Pulmonary artery endothelial cell (primary cell): ENCODE data around the gene KCNIP4. TPM values are rescaled to one million over a fixed set of nuclear protein-coding genes. Genes with fewer than 3 reads are reported as not detected.

Experiments
- DNase-seq: peaks from one replicate; pipeline ENCODE4 v3.0.0-alpha.2; 2011; ENCODE audit warnings: low read depth, low spot score
- total RNA-seq: library from RNA; depleted of rRNA; stranded (reverse); fragments of >200 nt; gene quantifications from 2 replicates; pipeline ENCODE4 v1.2.3, GENCODE V29; 2014

Gene KCNIP4
- total RNA-seq, 1 donor from 2014 or later: not detected

DNA sequence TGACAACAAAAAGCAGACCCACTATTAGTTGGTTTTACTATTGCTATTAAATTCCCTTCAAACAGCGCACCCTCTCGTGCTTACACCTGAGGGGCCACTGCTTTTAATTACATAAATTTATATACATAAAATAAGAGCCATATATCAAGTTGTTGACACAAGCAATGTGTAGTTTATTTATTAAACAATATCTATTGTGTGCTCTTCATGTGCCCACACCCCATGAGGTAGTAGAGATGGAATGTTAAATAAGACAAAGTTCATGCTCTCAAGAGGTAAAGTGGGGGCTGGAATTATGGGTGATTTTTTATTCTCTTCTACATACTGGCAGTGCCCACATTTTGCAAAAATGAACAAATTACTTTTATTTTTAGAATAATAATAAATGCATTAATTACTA, 47.3 kb downstream of the KCNIP4 start:
- no peak for DNase-seq

GRCh38 chr4:21900211-21900610, 48.4 kb downstream of the KCNIP4 start:
- no peak for DNase-seq

DNA sequence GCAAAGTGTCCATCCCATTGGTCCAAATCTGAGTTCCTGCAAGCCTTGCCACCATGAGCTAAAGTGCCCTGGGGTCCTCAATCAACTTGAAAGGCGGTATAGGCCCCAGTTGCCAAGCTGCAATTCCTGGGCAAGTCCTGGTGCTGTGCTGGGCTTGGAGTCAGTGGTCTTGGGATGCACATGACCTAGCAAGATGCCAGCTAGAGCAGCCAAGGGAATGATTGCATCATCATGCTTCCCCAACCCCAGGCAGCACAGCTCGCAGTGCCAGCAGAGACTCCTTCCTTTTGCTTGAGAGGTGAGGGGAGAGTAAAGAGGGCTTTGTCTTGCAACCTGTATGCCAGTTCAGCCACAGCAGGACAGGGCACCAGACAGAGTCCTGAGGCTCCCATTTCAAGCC, 50.5 kb downstream of the KCNIP4 start:
- no peak for DNase-seq

- DNase-seq: no peak
Measured at GRCh38 chr4:21896767-21897166, 51.8 kb downstream of the KCNIP4 start.

DNA sequence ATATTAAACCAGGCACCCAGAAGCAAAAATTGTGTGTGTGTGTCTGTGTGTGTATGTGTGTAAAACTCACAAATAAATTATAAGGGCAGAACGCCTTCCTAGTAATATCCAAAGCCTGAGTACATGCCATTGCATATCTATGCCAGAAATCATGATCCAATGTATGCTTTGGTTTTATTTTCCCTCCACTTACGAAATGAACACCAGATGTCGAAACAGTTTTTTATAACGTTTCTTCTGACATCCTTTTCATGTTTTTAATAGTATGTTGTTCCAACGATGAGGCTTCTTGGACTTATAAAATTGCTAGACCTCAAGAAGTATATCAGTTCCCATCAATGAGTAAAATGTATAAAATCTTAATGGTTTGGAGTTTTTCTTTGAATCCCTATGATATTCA, 55.4 kb downstream of the KCNIP4 start:
- no peak for DNase-seq

- no peak for DNase-seq
Measured at GRCh38 chr4:21890231-21890630, 58.3 kb downstream of the KCNIP4 start.

- no peak for DNase-seq
Measured at GRCh38 chr4:21888195-21888976, 60.2 kb downstream of the KCNIP4 start.

- no peak for DNase-seq
Measured at GRCh38 chr4:21887481-21887880, 61.1 kb downstream of the KCNIP4 start.

- DNase-seq: no peak
Measured at GRCh38 chr4:21885770-21886169, 62.8 kb downstream of the KCNIP4 start.

- no peak for DNase-seq
Measured at GRCh38 chr4:21885241-21885640, 63.3 kb downstream of the KCNIP4 start.

GRCh38 chr4:21884615-21885014, 64.0 kb downstream of the KCNIP4 start:
- DNase-seq: no peak

DNA sequence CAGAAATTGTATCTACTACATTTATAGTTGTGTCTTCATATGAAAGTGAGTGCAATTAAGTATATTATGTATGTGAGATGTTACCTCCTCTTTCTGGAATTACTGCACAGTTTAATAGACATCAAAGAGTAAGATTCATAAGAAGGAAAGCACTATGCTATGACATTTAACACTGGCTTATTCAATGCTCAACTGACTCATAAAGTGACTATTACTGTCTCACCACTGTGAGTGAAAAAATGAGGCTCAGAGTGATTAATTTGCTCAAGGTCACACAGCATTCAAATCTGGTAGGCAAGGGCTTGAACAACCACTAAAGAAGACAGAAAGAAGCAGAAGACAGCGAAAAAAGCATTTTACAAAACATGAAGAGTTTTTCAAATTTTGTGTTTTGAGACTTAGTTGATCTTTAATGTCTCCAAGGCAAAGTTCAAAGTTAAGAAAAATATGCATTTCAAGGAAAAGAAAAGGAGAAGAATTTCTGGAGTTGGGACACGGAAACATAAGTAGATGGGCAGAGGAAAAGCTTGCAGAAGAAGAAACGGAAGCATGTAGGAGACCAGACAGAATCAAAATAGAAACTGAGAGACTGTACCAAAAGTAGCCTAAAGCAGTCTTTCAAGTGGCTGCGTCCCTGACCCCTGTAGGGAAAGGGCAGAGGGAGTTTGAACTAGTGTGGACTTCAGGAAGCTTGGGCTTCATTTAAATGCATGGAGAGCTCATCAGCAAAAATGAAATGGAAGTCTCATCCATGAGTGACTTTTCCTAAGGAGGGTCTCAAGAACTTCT, 66.3 kb downstream of the KCNIP4 start:
- no peak for DNase-seq

- DNase-seq: no peak
Measured at GRCh38 chr4:21879187-21879586, 69.4 kb downstream of the KCNIP4 start.

DNA sequence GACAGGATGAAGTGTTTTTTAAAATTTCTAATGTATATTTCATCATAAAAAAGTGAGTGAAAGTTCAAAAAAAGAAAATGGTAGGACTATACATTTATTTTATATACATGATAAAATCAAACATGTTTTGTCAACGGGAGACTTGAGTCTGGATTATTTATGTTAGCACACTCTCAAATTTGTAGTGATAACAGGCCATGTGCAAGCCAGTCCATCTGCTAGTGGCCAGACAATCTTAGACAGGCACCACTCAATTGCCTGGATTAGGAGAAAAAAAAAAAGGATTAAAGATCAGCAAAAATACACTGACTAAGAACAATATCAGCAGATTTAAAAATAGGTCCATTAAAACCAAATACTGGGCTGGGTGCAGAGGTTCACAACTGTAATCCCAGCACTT, 71.9 kb downstream of the KCNIP4 start:
- no peak for DNase-seq

DNA sequence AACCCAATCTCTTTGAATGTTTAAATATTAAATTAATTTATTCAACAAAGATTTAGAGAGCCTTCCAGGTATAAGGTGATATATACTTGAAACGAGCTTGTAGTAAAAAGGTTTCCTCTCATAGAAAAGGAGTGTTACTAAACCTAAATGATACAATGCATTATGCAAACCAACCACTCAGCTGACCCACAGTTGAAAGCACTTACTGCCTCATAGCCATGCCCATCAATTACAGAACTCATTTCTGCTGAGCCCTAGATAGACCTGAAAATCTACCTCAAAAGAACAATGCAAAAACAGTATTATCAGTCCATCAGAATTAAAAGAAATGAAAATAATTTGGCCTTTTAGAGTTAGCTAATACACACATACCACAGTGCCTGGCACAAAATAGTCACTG, 75.4 kb downstream of the KCNIP4 start:
- no peak for DNase-seq

DNA sequence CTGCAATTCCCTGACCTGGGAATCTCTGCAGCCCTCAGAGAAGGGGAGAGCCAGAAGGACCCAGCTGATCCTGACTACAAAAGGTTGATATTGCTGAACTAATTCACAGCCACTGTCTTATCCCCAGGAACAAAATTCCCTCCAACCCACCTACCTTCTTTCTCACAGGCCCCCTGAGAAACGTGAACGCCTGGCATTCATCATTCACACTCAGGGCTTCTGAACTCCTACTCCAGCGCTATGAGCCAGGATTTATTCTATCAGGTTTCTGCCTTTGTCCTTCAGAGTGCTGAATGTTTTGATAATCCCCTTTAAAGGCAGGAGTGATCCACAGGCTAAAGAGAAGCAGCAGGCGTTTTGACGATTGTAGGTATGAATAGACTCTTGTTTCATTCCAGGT, 76.5 kb downstream of the KCNIP4 start:
- DNase-seq: no peak

GRCh38 chr4:21869978-21870745, 78.4 kb downstream of the KCNIP4 start:
- no peak for DNase-seq

- no peak for DNase-seq
Measured at GRCh38 chr4:21864686-21865085, 83.9 kb downstream of the KCNIP4 start.

GRCh38 chr4:21862917-21863316, 85.7 kb downstream of the KCNIP4 start:
- no peak for DNase-seq

- DNase-seq: no peak
Measured at GRCh38 chr4:21858971-21859370, 89.6 kb downstream of the KCNIP4 start.

GRCh38 chr4:21856754-21857153, 91.8 kb downstream of the KCNIP4 start:
- DNase-seq: no peak

DNA sequence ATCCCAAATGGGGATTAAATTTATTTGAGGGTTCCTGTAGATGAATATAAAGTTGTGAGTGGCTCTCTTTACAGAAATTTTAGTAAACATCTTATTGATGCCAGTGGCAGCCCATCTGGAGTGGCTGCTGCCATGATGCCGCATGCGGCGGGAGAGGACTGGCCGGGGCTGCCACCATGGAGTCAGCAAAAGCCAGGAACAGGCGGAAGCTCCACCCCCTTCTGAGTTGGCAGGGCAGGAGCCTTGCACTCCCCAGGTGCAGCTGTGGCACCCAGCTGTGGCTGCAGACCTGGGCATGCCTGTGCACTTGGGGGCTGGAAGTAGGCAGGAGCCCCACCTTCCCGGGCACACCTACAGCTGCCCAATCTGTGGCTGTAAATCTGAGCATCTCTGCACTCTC, 92.3 kb downstream of the KCNIP4 start:
- DNase-seq: no peak
